ENCODE measurements around the gene SPIN1.

- TF ChIP-seq CTCF (IDR thresholded peaks at IDR 0.05 in 4 of 5, conservative IDR thresholded peaks at IDR 0.05 in 1 of 5) (no peak), POLR2A (IDR thresholded peaks at IDR 0.05) (no peak)
Observed at GRCh38 chr9:88494983-88495721, 106.9 kb downstream of the SPIN1 start.

All from gastrocnemius medialis (tissue), 4 donors.